Measurements from ENCODE around the gene NR4A3.
"Not testable (repeated sequence)": the region's sequence is repeated elsewhere in the genome, so short reads cannot be mapped to it uniquely, and the experiment has no call there.

The NR4A3 gene

GRCh38 chr9:99835142-99835541, 13.5 kb downstream of the NR4A3 start:
- no peak for DNase-seq

- no peak for DNase-seq
Measured at GRCh38 chr9:99835581-99835980, 13.9 kb downstream of the NR4A3 start.

GRCh38 chr9:99840072-99840471, 18.4 kb downstream of the NR4A3 start:
- no peak for DNase-seq

GRCh38 chr9:99845063-99845462, 23.4 kb downstream of the NR4A3 start:
- no peak for DNase-seq

- no peak for DNase-seq
Measured at GRCh38 chr9:99848447-99848846, 26.8 kb downstream of the NR4A3 start.

GRCh38 chr9:99850736-99851499, 29.2 kb downstream of the NR4A3 start:
- DNase-seq, result no peak

GRCh38 chr9:99851500-99851822, 29.8 kb downstream of the NR4A3 start:
- no peak for DNase-seq

GRCh38 chr9:99852617-99853016, 30.9 kb downstream of the NR4A3 start:
- DNase-seq, result no peak

GRCh38 chr9:99855467-99856176, 33.9 kb downstream of the NR4A3 start:
- DNase-seq, result no peak

- not testable (repeated sequence) for DNase-seq
Measured at GRCh38 chr9:99857576-99857975, 35.9 kb downstream of the NR4A3 start.

GRCh38 chr9:99858087-99858486, 36.4 kb downstream of the NR4A3 start:
- DNase-seq, result no peak

- no peak for DNase-seq
Measured at GRCh38 chr9:99859243-99859980, 37.7 kb downstream of the NR4A3 start.

- no peak for DNase-seq
Measured at GRCh38 chr9:99860266-99860665, 38.6 kb downstream of the NR4A3 start.

GRCh38 chr9:99863955-99864354, 42.3 kb downstream of the NR4A3 start:
- DNase-seq, result no peak

GRCh38 chr9:99866398-99866797, 44.7 kb downstream of the NR4A3 start:
- no peak for DNase-seq

- DNase-seq, result no peak
Measured at GRCh38 chr9:99867536-99867935, 45.9 kb downstream of the NR4A3 start.

- no peak for DNase-seq
Measured at GRCh38 chr9:99867968-99868367, 46.3 kb downstream of the NR4A3 start.

- no peak for DNase-seq
Measured at GRCh38 chr9:99868845-99869244, 47.2 kb downstream of the NR4A3 start.

- DNase-seq, result no peak
Measured at GRCh38 chr9:99870126-99870525, 48.4 kb downstream of the NR4A3 start.

GRCh38 chr9:99873531-99873930, 51.8 kb downstream of the NR4A3 start:
- no peak for DNase-seq

GRCh38 chr9:99873943-99874584, 52.4 kb downstream of the NR4A3 start:
- DNase-seq, result peak; percentile 28 to 34

GRCh38 chr9:99876190-99876589, 54.5 kb downstream of the NR4A3 start:
- no peak for DNase-seq

- no peak for DNase-seq
Measured at GRCh38 chr9:99878651-99879050, 57.0 kb downstream of the NR4A3 start.

All from activated T-cell treated with anti-CD3 and anti-CD28 coated beads, Interleukin-2, amount 50 U/mL, for 48 hours (primary cell).